GM18951 (cell line): ENCODE data around the gene NAGS.
"Not testable (repeated sequence)": the region's sequence is repeated elsewhere in the genome, so short reads cannot be mapped to it uniquely, and the experiment has no call there.

Experiments
- POLR2A ChIP-seq: IDR thresholded peaks from 4 replicates; pipeline ENCODE4 v1.6.1; 2011; ENCODE audit warnings: mild to moderate bottlenecking; ENCODE audit not compliant: insufficient read length, insufficient read depth; ENCODE audit errors: extremely low read depth
- in situ Hi-C: fragments of 300-500 bp; cut with MboI; formaldehyde crosslinking; loops from one replicate; pipeline ENCODE4 v1.12.0; 2022; ENCODE audit warnings: low sequenced_read_pairs, mixed read lengths, inconsistent platforms; ENCODE audit not compliant: unreplicated experiment

Gene NAGS

DNA sequence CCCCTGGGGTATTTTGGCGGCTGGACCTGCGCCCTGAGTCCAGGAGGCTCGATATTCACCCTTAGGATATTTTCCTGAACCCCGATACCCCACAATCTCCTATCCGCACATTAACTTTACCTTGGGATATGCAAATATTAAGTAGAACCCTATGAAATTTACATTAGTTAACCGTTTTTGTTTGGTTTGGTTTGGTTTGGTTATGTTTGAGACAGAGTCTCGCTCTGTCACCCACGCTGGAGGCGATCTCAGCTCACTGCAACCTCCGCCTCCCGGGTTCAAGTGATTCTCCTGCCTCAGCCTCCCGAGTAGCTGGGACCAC lies 9.3 kb upstream of the NAGS start:
- in situ Hi-C loops: no loop called here

DNA sequence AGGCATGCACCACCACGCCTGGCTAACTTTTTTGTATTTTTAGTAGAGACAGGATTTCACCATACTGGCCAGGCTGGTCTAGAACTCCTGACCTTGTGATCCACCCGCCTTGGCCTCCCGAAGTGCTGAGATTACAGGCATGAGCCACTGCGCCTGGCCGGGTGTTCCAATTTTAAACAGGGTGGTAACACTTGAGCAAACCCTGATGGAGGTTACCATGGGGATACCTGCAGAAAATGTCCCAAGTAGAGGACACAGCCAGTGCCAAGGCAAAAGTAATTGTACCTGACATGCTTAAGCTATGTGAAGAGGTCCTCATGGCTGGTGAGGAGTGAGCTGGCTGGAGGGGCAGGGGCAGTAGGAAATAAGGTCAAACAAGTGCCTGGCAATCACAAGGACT lies 7.2 kb upstream of the NAGS start:
- in situ Hi-C loops: not testable (repeated sequence)

More for the DNA sequence above, 9.3 kb upstream of the NAGS start:
- TF ChIP-seq POLR2A: no peak

DNA sequence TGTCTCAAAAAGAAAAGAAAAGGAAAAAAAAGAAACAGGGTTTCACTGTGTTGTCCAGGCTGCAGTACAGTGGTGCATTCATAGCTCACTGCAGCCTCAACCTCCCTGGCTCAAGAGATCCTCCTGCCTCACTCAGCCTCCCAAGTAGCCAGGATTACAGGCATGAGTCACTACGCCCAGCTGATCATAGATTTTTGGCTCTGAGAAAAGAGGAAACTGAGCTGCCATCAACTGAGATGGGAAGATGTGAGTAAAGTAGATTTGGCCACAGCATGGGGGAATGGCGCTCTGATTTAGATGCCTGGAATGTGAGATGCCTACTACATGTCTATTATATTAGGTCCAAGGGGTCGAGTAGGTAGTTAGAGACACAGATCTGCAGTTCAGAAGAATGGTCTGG lies 5.9 kb upstream of the NAGS start:
- no peak for TF ChIP-seq POLR2A
- in situ Hi-C loops: no loop called here

DNA sequence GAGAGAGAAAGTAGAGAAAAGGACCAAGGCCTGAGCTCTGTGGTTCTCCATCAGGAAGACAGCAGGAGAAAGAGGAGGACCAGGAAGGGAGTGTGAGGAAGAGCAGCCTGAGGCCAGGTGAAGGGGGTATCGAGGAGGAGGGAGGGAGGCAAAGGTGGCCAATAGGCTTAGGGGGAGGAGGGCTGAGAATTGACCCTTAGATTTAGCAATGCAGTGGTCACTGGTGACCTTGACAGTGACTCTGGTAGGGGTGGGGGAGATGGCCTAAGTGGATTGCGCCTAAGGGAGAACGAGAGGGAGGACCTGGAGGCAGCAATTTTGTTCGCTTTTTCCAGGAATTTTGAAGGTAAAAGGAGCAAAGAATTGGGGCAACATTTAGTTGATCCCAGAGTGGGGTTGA lies 5.4 kb upstream of the NAGS start:
- no peak for TF ChIP-seq POLR2A
- in situ Hi-C loops: no loop called here

DNA sequence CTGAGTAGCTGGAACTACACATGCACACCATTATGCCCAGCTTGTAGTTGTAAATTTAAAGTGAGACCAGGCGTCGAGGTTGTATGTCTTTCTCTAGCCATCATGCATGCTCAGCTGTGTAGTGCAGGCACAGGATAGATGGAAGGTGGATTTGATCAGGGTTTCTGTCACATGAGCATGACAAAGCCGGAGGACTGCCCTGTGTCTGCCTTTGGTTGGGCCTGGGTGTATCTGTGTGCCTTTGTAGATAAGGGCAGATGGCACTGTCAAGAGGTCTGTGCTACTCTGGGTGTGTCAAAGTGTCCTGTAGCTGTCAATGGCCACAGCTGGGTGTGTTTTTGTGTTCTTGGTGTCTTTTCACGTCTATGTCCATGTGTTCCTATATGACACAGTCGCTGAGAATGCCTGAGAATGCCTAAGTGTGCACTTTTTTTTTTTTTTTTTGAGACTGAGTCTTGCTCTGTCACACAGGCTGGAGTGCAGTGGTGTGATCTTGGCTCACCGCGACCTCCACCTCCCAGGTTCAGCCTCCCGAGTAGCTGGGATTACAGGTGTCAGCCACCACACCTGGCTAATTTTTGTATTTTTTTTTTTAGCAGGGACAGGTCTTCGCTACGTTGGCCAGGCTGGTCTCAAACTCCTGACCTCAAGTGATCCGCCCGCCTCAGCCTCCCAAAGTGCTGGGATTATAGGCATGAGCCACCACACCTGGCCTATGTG lies 4.1 kb upstream of the NAGS start:
- TF ChIP-seq POLR2A: no peak
- in situ Hi-C loops: no loop called here

DNA sequence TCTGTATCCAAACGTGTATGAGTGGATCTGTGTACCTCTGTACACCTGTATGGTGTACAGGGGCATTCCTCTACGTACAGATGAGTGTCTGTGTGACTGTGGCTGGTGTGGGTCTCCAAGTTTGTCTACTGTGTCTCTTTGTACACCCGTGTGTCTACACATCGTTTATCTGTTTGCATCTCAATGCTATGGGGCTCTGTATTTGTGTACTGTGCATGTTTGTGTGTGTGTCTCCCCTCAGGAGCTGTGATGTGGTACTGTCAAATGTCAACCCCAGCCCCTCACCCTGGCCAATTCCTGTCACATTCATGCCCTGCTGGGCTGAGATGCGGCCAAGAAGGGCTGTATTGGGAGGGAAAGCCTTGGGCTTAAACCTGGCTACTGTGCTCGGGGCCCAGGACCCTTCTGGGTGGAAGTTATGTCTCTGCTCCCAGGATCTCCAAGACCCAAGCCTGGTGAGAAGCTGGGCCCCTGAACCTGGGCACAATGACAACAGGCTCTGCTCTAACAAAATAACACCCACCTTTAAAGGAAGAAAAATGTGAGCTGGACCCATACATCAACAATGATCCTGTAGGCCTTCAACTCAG lies 3.5 kb upstream of the NAGS start:
- no peak for TF ChIP-seq POLR2A
- in situ Hi-C loops: no loop called here

DNA sequence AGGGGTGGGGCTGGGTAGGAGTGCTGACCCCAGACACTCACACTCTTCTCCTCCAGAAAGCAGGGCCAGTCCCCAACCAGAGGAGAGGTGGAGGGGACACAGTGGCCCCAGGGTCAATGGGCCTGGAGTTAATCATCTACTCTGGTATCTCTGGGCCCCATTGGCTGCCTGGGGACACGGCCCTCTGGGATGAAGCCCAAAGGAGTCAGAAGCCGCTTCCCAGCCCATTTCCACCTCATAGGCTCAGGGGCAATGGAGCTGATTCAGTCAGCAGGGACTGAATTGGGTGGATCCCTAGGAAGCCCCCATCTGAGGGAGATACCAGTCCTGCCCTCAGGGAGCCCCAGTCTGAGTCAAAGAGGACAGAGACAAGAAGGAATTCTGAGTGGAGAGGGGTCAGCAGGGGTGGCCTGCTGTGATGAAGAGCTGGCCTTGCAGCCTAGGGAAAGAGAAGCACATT lies 2.9 kb upstream of the NAGS start:
- in situ Hi-C loops: no loop called here
- TF ChIP-seq POLR2A: no peak

DNA sequence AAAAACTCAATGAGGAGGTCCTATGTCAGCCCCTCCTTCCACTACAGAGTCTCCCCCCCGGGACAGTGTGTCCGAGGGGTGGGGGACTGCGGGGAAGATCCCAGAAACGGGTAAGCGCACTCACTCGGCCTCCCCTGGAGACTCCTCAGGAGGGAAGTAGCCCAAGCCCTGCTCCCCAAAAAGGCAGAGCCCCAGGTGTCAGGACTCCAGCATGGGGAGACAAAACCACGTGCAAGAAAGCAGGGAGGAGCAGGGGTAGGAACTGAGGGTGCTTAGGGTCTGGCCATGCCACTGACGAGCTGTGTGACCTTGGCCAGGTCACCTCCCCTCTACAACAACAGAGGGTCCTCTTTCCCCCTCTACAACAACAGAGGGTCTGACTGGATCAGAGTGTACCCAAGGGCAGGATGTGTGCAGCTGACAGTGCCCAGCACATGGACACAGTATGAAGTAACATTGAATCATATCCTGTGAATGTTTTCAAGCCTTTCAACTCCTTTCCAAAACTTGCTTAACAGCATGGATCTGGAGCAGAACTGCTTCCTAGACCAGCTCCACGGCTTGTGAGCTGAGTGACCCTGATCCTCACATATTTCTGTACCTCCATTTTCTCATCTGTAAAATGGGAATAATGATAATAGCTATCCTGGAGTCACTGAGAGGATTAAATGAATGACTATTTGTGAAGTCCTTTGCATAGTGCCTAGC lies 2.1 kb upstream of the NAGS start:
- TF ChIP-seq POLR2A: no peak
- in situ Hi-C loops: no loop called here

DNA sequence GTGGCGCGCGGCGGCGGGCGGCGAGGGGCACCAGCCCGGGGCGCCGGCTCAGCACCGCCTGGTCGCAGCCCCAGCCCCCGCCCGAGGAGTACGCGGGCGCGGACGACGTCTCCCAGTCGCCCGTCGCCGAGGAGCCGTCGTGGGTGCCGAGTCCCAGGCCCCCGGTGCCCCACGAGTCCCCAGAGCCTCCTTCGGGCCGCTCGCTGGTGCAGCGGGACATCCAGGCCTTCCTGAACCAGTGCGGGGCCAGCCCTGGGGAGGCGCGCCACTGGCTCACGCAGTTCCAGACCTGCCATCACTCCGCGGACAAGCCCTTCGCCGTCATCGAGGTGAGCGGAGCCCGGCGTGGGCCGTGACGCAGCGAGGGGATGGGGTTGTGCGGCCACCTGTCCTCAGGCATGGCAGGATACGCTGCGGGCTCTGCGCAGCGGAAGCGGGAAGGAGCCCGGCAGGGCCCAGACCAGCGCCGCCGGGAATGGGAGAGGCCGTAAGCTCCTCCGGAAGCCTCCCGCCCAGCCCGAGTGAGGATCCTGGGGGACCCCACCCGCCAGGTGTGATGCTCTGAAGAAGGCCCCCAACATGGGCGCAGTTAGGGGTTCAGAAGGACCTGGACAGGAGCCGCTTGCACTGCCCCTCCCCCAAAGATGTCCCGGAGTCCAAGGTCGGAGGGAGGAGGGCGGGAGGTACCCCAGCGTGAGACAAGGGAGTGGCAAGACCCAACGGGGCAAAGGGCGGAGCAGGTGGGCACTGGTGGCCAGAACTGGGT lies 522 bp downstream of the NAGS start:
- TF ChIP-seq POLR2A: no peak

DNA sequence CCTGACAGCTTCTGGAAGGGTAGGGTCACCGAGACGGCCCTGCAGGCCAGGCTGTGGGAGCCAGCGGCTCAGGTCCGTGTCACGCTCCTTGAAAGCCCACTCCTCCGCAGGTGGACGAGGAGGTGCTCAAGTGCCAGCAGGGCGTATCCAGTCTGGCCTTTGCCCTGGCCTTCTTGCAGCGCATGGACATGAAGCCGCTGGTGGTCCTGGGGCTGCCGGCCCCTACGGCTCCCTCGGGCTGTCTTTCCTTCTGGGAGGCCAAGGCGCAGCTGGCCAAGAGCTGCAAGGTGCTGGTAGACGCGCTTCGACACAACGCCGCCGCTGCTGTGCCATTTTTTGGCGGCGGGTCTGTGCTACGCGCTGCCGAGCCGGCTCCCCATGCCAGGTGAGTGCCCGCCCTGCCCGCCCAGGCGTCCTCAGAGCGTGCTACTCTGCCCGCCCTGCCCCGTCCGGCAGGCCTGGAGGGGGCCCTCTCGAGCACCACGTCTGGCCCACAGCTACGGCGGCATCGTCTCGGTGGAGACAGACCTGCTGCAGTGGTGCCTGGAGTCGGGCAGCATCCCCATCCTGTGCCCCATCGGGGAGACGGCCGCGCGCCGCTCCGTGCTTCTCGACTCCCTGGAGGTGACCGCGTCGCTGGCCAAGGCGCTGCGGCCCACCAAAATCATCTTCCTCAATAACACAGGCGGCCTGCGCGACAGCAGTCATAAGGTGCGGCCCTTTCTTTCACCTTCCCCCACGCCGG lies 1.3 kb downstream of the NAGS start:
- in situ Hi-C loops: no loop called here
- no peak for TF ChIP-seq POLR2A

More for the DNA sequence above, 522 bp downstream of the NAGS start:
- in situ Hi-C loops: no loop called here

DNA sequence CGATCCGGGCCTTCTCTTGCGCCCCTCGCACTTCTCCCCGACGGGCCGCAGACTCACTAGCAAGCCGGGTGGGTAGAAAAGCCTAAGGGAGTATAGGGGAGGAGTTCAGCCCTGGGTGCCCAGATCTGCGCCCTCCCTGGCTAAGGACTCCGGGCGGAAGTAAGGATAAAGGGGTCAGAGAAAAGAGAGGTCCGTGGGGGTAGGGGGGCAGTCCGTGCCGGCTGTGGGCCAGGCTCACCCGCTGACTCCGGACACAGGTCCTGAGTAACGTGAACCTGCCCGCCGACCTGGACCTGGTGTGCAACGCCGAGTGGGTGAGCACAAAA lies 1.8 kb downstream of the NAGS start:
- in situ Hi-C loops: no loop called here
- TF ChIP-seq POLR2A: no peak

DNA sequence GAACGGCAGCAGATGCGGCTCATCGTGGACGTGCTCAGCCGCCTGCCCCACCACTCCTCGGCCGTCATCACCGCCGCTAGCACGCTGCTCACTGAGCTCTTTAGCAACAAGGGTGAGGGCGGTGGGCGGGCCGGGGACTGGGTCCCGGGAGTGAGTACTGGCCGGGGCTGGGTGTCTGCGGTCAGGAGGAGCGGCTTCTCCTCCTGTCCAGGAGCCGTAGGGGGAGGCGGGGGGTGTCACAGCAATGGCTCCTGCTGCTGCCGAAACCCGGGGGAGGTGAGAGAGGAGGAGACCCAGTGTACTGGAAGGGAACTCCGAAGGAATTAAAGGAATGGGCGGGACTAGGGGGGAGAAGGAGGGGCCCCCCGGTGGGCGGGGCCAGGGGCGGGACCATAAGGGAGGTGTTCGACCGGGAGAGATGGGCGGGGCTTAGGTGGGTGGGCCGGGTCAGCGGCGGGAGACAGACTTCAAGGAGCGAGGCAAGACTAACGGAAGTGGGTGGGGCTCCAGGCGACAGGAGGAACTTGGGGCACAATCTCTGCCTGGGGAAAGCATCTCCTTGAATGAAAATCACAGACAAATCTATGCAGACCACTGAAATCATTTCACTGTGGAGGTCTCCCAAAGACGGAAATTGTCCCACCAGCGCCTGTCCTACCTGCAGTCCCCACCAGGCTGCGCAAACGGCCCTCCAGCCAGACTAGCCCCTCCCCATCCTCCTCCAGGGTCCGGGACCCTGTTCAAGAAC lies 2.4 kb downstream of the NAGS start:
- in situ Hi-C loops: no loop called here

More for the DNA sequence above, 2.4 kb downstream of the NAGS start:
- peak; percentile 42 for TF ChIP-seq POLR2A
